Esophagus squamous epithelium (tissue), 5 donors: ENCODE data around the gene ALDH4A1. TPM values are rescaled to one million over a fixed set of nuclear protein-coding genes. Genes with fewer than 3 reads are reported as not detected.
A peak's percentile ranks its signal among the peaks of the same experiment; 100 is the strongest.

ENCODE experiments used
- DNase-seq: peaks from one replicate; lab custom pipeline; 2025; lab: John Stamatoyannopoulos, UW
- H3K27ac ChIP-seq, 4 donors: fragments of 200-600 bp; sonication (generic); one replicate each; pipeline ENCODE4 v1.5.1; 2016 to 2019; ENCODE audit warnings: mild to moderate bottlenecking in 1 of 4
- H3K27me3 ChIP-seq, 4 donors: fragments of 200-600 bp; sonication (generic); 1 replicate in 3 of 4; 2 replicates in 1 of 4; pipeline versions ENCODE4 v1.5.1 to v1.6.0; 2017 to 2021; ENCODE audit warnings: antibody characterized with exemption in 1 of 4
- H3K36me3 ChIP-seq, 3 donors: fragments of 200-600 bp; sonication (generic); one replicate each; pipeline ENCODE4 v1.5.1; 2016 to 2019
- H3K4me1 ChIP-seq, 3 donors: fragments of 200-600 bp; sonication (generic); one replicate each; pipeline ENCODE4 v1.5.1; 2017 to 2019
- H3K4me3 ChIP-seq, 4 donors: fragments of 200-600 bp; sonication (generic); 1 replicate in 3 of 4; 2 replicates in 1 of 4; pipeline ENCODE4 v1.5.1; 2016 to 2019; ENCODE audit warnings: mild to moderate bottlenecking in 2 of 4, moderate library complexity in 1 of 4
- H3K9me3 ChIP-seq, 3 donors: fragments of 200-600 bp; sonication (generic); one replicate each; pipeline ENCODE4 v1.5.1; 2016 to 2019
- CTCF ChIP-seq, 6 experiments: fragments of 450-650 bp in 4 of 6; fragments of 200-600 bp in 2 of 6; sonication (generic) in 2 of 6; IDR thresholded peaks; one replicate each; pipeline ENCODE4 v1.5.1; 2016 to 2019; ENCODE audit warnings: antibody characterized with exemption in 6 of 6, mild to moderate bottlenecking in 4 of 6, moderate library complexity in 4 of 6
- POLR2A ChIP-seq, 4 donors: fragments of 450-650 bp; IDR thresholded peaks; one replicate each; pipeline ENCODE4 v1.6.1; 2017; ENCODE audit warnings: antibody characterized with exemption in 4 of 4, mild to moderate bottlenecking in 4 of 4, moderate library complexity in 3 of 4
- WGBS, 2 donors: methylation state at CpG; one replicate each; pipeline ENCODE4 v1.1.5; 2018; 5-methylcytosine and 5-hydroxymethylcytosine counted together
- intact Hi-C: fragments of 100-400 bp; cut with DNase I; formaldehyde crosslinking; loops from one replicate; pipeline ENCODE4 v1.15.0; 2022
- total RNA-seq, 4 donors: library from RNA; depleted of rRNA; stranded (reverse); fragments of >200 nt; gene quantifications; one replicate each; pipeline ENCODE4 v1.1.0, GENCODE V29; 2016
- donor health status: DM: yes; HTN: yes; CAD: no.

The ALDH4A1 gene
- total RNA-seq, 4 donors from 2014 or later = 36.7 to 59.1 (median 50.3) TPM

- H3K27me3 ChIP-seq = no peaks in the 10 kb centered on the region
- 7 to 15% methylated on average over 18 to 21 of the region's 22 CpGs for WGBS, 2 donors
- TF ChIP-seq CTCF (IDR thresholded peaks at IDR 0.05) (peak in 4 of 6 experiments; percentile 7 to 23 (median 13)), POLR2A (IDR thresholded peaks at IDR 0.05) (no peak)
- intact Hi-C loops = no loop called here
- H3K9me3 ChIP-seq = no peaks in the 10 kb centered on the region
- DNase-seq = no peak
- no peaks in the 10 kb centered on the region for H3K36me3 ChIP-seq
- H3K4me3 ChIP-seq = peak overlapping the region; percentile 16 to 62 (median 38)
- peak overlapping the region; percentile 75 to 95 (median 92) for H3K27ac ChIP-seq
- peaks cover 77 to 100% (median 97%) of the 10 kb centered on the region in 3 donors for H3K4me1 ChIP-seq
Observed at GRCh38 chr1:18949686-18950400, 47.5 kb upstream of the ALDH4A1 start.

- Histone ChIP-seq H3K27ac (peak overlapping the region; percentile 75 to 95 (median 92)), H3K4me1 (peaks cover 76 to 100% (median 97%) of the 10 kb centered on the region in 3 donors), H3K27me3 (no peaks in the 10 kb centered on the region), H3K9me3 (no peaks in the 10 kb centered on the region), H3K4me3 (peak overlapping the region in 3 of 4 donors; percentile 37 to 62 (median 38)), H3K36me3 (no peaks in the 10 kb centered on the region)
- no peak for DNase-seq
- 9 to 29% methylated on average over 8 to 16 of the region's 23 CpGs for WGBS, 2 donors
- TF ChIP-seq POLR2A (IDR thresholded peaks at IDR 0.05) (no peak), CTCF (IDR thresholded peaks at IDR 0.05) (peak in 1 of 6 experiments; percentile 20)
- intact Hi-C loops = no loop called here
Observed at GRCh38 chr1:18948913-18949685, 46.7 kb upstream of the ALDH4A1 start.

- Histone ChIP-seq H3K27ac (peak overlapping the region; percentile 75 to 95 (median 92)), H3K27me3 (no peaks in the 10 kb centered on the region), H3K4me3 (peak overlapping the region in 1 of 4 donors; percentile 62), H3K9me3 (no peaks in the 10 kb centered on the region), H3K4me1 (peaks cover 74 to 100% (median 95%) of the 10 kb centered on the region in 3 donors), H3K36me3 (peaks cover 0 to 7% (median 0%) of the 10 kb centered on the region in 3 donors)
- DNase-seq = no peak
- intact Hi-C loops = no loop called here
- TF ChIP-seq POLR2A (IDR thresholded peaks at IDR 0.05) (no peak), CTCF (IDR thresholded peaks at IDR 0.05) (no peak)
- 39 to 49% methylated on average over 9 to 10 of the region's 15 CpGs for WGBS, 2 donors
Observed at GRCh38 chr1:18948048-18948912, 45.9 kb upstream of the ALDH4A1 start.

GRCh38 chr1:18947570-18947969, 45.2 kb upstream of the ALDH4A1 start:
- H3K27me3 ChIP-seq = no peaks in the 10 kb centered on the region
- peaks cover 0 to 11% (median 0%) of the 10 kb centered on the region in 3 donors for H3K36me3 ChIP-seq
- no peaks in the 10 kb centered on the region for H3K9me3 ChIP-seq
- H3K4me3 ChIP-seq = no peak overlapping the region
- peak overlapping the region; percentile 45 to 95 (median 92) for H3K27ac ChIP-seq
- 59 to 73% methylated on average over 5 to 6 of the region's 9 CpGs for WGBS, 2 donors
- DNase-seq = no peak
- H3K4me1 ChIP-seq = peaks cover 71 to 100% (median 88%) of the 10 kb centered on the region in 3 donors
- intact Hi-C loops = no loop called here
- no peak for TF ChIP-seq POLR2A (IDR thresholded peaks at IDR 0.05)
- TF ChIP-seq CTCF (IDR thresholded peaks at IDR 0.05) = no peak
